Panc1 (cell line): ENCODE measurements around the gene C12orf42. TPM values are rescaled to one million over a fixed set of nuclear protein-coding genes. Genes with fewer than 3 reads are reported as not detected.

Experiments used
- ATAC-seq: fragments of 200-7000 bp; cut with Tn5 transposase; 2 replicates; pipeline ENCODE4 v1.9.1; 2020; ENCODE audit warnings: mild to moderate bottlenecking, moderate library complexity
- BruUV-seq: library from RNA; stranded (reverse); fragments of 400-500 nt; replicated peaks from 2 replicates; lab custom pipeline; 2021; lab: Mats Ljungman, UMichigan
- CTCF ChIA-PET: fragments of 300-600 bp; sonication (Branson Sonifier 250); formaldehyde crosslinking; loops from one replicate; lab custom pipeline; 2022; ENCODE audit warnings: antibody characterized with exemption; lab: Charles Lee
- POLR2A ChIA-PET: fragments of 300-600 bp; sonication (Branson Sonifier 250); formaldehyde crosslinking; loops from one replicate; lab custom pipeline; 2022; ENCODE audit warnings: antibody characterized with exemption; lab: Charles Lee
- DNase-seq: peaks from one replicate; pipeline ENCODE4 v3.0.0-alpha.2; 2010; ENCODE audit warnings: low read depth, low spot score
- H3K27ac ChIP-seq: 2 replicates; pipeline ENCODE4 v1.5.1; 2011; ENCODE audit warnings: mild to moderate bottlenecking, low read length, inconsistent platforms
- H3K27me3 ChIP-seq: fragments of 200-500 bp; sonication (Bioruptor generic); 2 replicates; pipeline ENCODE4 v1.6.0; 2014; ENCODE audit warnings: low read length, inconsistent platforms; ENCODE audit not compliant: control insufficient read depth, insufficient read depth
- H3K36me3 ChIP-seq: fragments of 200-500 bp; sonication (Bioruptor generic); 2 replicates; pipeline ENCODE4 v1.5.1; 2014; ENCODE audit warnings: inconsistent platforms, mild to moderate bottlenecking, low read length, moderate library complexity; ENCODE audit not compliant: control insufficient read depth, insufficient read depth
- H3K4me1 ChIP-seq: 2 replicates; pipeline ENCODE4 v1.5.1; 2011; ENCODE audit warnings: inconsistent platforms, mild to moderate bottlenecking, low read length, moderate library complexity; ENCODE audit not compliant: control insufficient read depth, insufficient read depth
- H3K4me3 ChIP-seq, 2 experiments: 2 replicates each; pipeline ENCODE4 v1.5.1; 2011 to 2012; ENCODE audit warnings: low read depth in 2 of 2, low read length in 2 of 2, mild to moderate bottlenecking in 2 of 2, inconsistent platforms in 1 of 2, moderate library complexity in 1 of 2
- H3K9me3 ChIP-seq: fragments of 200-500 bp; sonication (Bioruptor generic); 2 replicates; pipeline ENCODE4 v1.5.1; 2014; ENCODE audit warnings: low read depth, mild to moderate bottlenecking, inconsistent platforms, low read length, moderate library complexity; ENCODE audit not compliant: control insufficient read depth, insufficient read depth
- POLR2AphosphoS5 ChIP-seq: IDR thresholded peaks from 2 replicates; pipeline ENCODE4 v1.6.1; 2012; ENCODE audit warnings: mild to moderate bottlenecking, low read depth, low read length, moderate library complexity
- REST ChIP-seq, 2 experiments: IDR thresholded peaks; 2 replicates each; pipeline ENCODE4 v1.6.1; 2011 to 2012; ENCODE audit warnings: low read depth in 2 of 2, control low read depth in 1 of 2, low read length in 1 of 2, mild to moderate bottlenecking in 1 of 2, moderate library complexity in 1 of 2; ENCODE audit not compliant: insufficient read depth in 1 of 2
- SIN3A ChIP-seq: IDR thresholded peaks from 2 replicates; pipeline ENCODE4 v1.6.1; 2012; ENCODE audit warnings: low read depth, mild to moderate bottlenecking, low read length, moderate library complexity, borderline replicate concordance; ENCODE audit not compliant: insufficient read depth
- TCF7L2 ChIP-seq: IDR thresholded peaks from 2 replicates; pipeline ENCODE4 v1.6.1; 2011; ENCODE audit warnings: mild to moderate bottlenecking, low read depth, low read length, inconsistent platforms
- in situ Hi-C: cut with HindIII; loops from 2 replicates; pipeline ENCODE4 v1.10.0; 2016; ENCODE audit warnings: low sequenced_read_pairs, low pct_unique_long_range_greater_than_20kb
- intact Hi-C: fragments of 100-400 bp; cut with micrococcal nuclease; formaldehyde crosslinking; loops from one replicate; pipeline ENCODE4 v1.10.0; 2022; ENCODE audit not compliant: unreplicated experiment
- total RNA-seq: library from RNA; stranded (reverse); gene quantifications from one replicate; pipeline ENCODE4 v1.2.1, GENCODE V29; 2021; ENCODE audit not compliant: unreplicated experiment
- TF ChIP-seq, protein P1 (sequence below): fragments of 450-650 bp; IDR thresholded peaks from 2 replicates; pipeline ENCODE4 v1.5.1; 2017; ENCODE audit warnings: mild to moderate bottlenecking

C12orf42 gene
- total RNA-seq, 1 experiment from 2014 or later: not detected

- no peak for TF ChIP-seq SIN3A
- no peak for TF ChIP-seq REST (IDR thresholded peaks at IDR 0.05; ENCODE audit: insufficient read depth in 1 of 2, low read depth in 2 of 2, low read length in 1 of 2)
- TF ChIP-seq TCF7L2: no peak
- TF ChIP-seq POLR2AphosphoS5: no peak
- TF ChIP-seq, protein P1, sequence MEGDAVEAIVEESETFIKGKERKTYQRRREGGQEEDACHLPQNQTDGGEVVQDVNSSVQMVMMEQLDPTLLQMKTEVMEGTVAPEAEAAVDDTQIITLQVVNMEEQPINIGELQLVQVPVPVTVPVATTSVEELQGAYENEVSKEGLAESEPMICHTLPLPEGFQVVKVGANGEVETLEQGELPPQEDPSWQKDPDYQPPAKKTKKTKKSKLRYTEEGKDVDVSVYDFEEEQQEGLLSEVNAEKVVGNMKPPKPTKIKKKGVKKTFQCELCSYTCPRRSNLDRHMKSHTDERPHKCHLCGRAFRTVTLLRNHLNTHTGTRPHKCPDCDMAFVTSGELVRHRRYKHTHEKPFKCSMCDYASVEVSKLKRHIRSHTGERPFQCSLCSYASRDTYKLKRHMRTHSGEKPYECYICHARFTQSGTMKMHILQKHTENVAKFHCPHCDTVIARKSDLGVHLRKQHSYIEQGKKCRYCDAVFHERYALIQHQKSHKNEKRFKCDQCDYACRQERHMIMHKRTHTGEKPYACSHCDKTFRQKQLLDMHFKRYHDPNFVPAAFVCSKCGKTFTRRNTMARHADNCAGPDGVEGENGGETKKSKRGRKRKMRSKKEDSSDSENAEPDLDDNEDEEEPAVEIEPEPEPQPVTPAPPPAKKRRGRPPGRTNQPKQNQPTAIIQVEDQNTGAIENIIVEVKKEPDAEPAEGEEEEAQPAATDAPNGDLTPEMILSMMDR: no peak
- BruUV-seq: no TSS peak
- peaks cover 4% of the 10 kb centered on the region; the same call in 1 of the 2 replicates for H3K27me3 ChIP-seq
- H3K27ac ChIP-seq: no peak overlapping the region
- ChIA-PET POLR2A (no interaction called here), CTCF (interaction anchor here (0.7 kb wide), 1 partner anchor 60 kb away, joined by 4 read pairs; no protein-coding TSS in a partner anchor)
- DNase-seq (no peak), ATAC-seq (no peak)
- H3K36me3 ChIP-seq: no peaks in the 10 kb centered on the region
- in situ Hi-C loops (no loop called here), intact Hi-C loops (no loop called here)
- no peaks in the 10 kb centered on the region for H3K9me3 ChIP-seq
- no peaks in the 10 kb centered on the region for H3K4me1 ChIP-seq
- H3K4me3 ChIP-seq: no peak overlapping the region
These were observed 1.6 kb downstream of the C12orf42 start for GRCh38 chr12:103494051-103494733.

DNA sequence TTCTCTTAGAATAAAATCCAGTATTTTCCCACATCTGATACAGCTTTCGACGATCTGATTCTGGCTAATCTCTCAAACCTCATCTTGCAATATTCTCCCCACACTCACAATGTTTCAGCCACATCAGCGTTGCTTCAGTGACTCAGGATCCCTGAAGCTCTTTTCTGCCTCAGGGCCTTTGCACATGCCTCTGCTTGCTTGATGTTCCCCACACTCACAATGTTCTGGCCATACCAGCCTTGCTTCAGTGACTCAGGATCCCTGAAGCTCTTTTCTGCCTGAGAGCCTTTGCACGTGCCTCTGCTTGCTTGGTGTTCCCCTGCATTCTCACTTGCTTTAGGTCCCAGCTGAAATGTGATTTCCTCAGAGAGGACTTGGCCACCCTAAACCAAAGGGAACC, 2.6 kb downstream of the C12orf42 start:
- CTCF ChIA-PET: interaction anchor here (0.6 kb wide), 1 partner anchor 1099 kb away, joined by 5 read pairs; no protein-coding TSS in a partner anchor
- in situ Hi-C loops: no loop called here
- H3K36me3 ChIP-seq: no peaks in the 10 kb centered on the region
- intact Hi-C loops: no loop called here
- no peak for ATAC-seq
- no peak for DNase-seq
- no peaks in the 10 kb centered on the region for H3K9me3 ChIP-seq
- no peak overlapping the region for H3K4me3 ChIP-seq
- no TSS peak for BruUV-seq
- TF ChIP-seq TCF7L2 (no peak), REST (IDR thresholded peaks at IDR 0.05; ENCODE audit: insufficient read depth in 1 of 2, low read depth in 2 of 2, low read length in 1 of 2) (no peak), POLR2AphosphoS5 (no peak), SIN3A (no peak)
- TF ChIP-seq, protein P1: no peak
- H3K27me3 ChIP-seq: peaks cover 4% of the 10 kb centered on the region; the same call in 1 of the 2 replicates
- H3K27ac ChIP-seq: no peak overlapping the region
- POLR2A ChIA-PET: no interaction called here
- no peaks in the 10 kb centered on the region for H3K4me1 ChIP-seq
